ENCODE data around the gene RNF220. TPM values are rescaled to one million over a fixed set of nuclear protein-coding genes. Genes with fewer than 3 reads are reported as not detected.

Gene RNF220
- total and polyA plus RNA-seq, 2 of the 13 experiments (the other 11 are each of a cell fraction or from before 2014, with no cell fraction given): 48.2 to 72.1 TPM

DNA sequence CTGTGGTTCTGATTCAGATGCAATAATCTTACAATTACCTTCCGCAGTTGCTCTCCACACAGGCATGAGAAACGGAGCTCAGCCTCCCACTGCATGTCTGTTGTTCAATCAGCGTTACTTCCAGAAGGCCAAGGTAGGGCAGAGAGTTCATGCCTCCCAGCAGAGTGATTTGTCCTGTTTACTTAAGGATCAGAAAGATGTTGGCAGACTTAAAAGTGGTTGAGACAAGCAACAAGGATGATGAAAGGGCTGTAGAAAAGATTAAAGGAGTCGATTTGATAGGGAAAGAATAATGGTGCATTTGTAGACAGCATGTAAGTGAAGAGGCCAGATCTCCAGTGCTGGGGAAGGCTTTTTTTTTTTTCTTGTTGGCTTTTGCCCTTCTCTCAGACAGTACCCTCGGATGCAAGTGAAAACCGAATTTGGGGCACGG, 296.1 kb downstream of the RNF220 start (continued):
- no peak for TF ChIP-seq SNAI1 (CRISPR knock-in tag; IDR thresholded peaks at IDR 0.05; ENCODE audit: borderline replicate concordance)
- TF ChIP-seq ZNF546 (CRISPR knock-in tag; conservative IDR thresholded peaks at IDR 0.05): no peak
- TF ChIP-seq SIN3A (IDR thresholded peaks at IDR 0.05; ENCODE audit: borderline replicate concordance, low read depth, low read length): no peak
- TF ChIP-seq, protein P1, sequence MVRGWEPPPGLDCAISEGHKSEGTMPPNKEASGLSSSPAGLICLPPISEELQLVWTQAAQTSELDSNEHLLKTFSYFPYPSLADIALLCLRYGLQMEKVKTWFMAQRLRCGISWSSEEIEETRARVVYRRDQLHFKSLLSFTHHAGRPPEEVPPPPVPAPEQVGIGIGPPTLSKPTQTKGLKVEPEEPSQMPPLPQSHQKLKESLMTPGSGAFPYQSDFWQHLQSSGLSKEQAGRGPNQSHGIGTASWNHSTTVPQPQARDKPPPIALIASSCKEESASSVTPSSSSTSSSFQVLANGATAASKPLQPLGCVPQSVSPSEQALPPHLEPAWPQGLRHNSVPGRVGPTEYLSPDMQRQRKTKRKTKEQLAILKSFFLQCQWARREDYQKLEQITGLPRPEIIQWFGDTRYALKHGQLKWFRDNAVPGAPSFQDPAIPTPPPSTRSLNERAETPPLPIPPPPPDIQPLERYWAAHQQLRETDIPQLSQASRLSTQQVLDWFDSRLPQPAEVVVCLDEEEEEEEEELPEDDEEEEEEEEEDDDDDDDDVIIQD (CRISPR knock-in tag; IDR thresholded peaks at IDR 0.05; ENCODE audit: low read depth): peak; percentile 53; the same call in 1 of the 2 replicates
- no peak for TF ChIP-seq ZNF737 (CRISPR knock-in tag; IDR thresholded peaks at IDR 0.05; ENCODE audit: borderline replicate concordance)
- TF ChIP-seq, protein P2, sequence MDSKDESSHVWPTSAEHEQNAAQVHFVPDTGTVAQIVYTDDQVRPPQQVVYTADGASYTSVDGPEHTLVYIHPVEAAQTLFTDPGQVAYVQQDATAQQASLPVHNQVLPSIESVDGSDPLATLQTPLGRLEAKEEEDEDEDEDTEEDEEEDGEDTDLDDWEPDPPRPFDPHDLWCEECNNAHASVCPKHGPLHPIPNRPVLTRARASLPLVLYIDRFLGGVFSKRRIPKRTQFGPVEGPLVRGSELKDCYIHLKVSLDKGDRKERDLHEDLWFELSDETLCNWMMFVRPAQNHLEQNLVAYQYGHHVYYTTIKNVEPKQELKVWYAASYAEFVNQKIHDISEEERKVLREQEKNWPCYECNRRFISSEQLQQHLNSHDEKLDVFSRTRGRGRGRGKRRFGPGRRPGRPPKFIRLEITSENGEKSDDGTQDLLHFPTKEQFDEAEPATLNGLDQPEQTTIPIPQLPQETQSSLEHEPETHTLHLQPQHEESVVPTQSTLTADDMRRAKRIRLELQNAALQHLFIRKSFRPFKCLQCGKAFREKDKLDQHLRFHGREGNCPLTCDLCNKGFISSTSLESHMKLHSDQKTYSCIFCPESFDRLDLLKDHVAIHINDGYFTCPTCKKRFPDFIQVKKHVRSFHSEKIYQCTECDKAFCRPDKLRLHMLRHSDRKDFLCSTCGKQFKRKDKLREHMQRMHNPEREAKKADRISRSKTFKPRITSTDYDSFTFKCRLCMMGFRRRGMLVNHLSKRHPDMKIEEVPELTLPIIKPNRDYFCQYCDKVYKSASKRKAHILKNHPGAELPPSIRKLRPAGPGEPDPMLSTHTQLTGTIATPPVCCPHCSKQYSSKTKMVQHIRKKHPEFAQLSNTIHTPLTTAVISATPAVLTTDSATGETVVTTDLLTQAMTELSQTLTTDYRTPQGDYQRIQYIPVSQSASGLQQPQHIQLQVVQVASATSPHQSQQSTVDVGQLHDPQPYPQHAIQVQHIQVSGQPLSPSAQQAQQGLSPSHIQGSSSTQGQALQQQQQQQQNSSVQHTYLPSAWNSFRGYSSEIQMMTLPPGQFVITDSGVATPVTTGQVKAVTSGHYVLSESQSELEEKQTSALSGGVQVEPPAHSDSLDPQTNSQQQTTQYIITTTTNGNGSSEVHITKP (CRISPR knock-in tag; IDR thresholded peaks at IDR 0.05; ENCODE audit: low read depth): no peak
- no peak for TF ChIP-seq PRPF4 (IDR thresholded peaks at IDR 0.05; ENCODE audit: low read depth, low read length, poor library complexity, severe bottlenecking)
- no peak for TF ChIP-seq SRSF9 (IDR thresholded peaks at IDR 0.05; ENCODE audit: borderline replicate concordance, insufficient read depth, low read depth, low read length, poor library complexity, severe bottlenecking)
- no peak for TF ChIP-seq ZNF713 (CRISPR knock-in tag; IDR thresholded peaks at IDR 0.05)
- TF ChIP-seq, protein P3, sequence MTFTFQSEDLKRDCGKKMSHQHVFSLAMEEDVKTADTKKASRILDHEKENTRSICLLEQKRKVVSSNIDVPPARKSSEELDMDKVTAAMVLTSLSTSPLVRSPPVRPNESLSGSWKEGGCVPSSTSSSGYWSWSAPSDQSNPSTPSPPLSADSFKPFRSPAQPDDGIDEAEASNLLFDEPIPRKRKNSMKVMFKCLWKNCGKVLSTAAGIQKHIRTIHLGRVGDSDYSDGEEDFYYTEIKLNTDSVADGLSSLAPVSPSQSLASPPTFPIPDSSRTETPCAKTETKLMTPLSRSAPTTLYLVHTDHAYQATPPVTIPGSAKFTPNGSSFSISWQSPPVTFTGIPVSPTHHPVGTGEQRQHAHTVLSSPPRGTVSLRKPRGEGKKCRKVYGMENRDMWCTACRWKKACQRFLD (CRISPR knock-in tag; IDR thresholded peaks at IDR 0.05; ENCODE audit: borderline replicate concordance): no peak
- TF ChIP-seq XRCC5 (optimal IDR thresholded peaks at IDR 0.05; ENCODE audit: low read length): peak; percentile 30
- TF ChIP-seq RFXANK (CRISPR knock-in tag; IDR thresholded peaks at IDR 0.05): no peak
- no peak for TF ChIP-seq TEAD2 (CRISPR knock-in tag; IDR thresholded peaks at IDR 0.05)
- TF ChIP-seq, protein P4, sequence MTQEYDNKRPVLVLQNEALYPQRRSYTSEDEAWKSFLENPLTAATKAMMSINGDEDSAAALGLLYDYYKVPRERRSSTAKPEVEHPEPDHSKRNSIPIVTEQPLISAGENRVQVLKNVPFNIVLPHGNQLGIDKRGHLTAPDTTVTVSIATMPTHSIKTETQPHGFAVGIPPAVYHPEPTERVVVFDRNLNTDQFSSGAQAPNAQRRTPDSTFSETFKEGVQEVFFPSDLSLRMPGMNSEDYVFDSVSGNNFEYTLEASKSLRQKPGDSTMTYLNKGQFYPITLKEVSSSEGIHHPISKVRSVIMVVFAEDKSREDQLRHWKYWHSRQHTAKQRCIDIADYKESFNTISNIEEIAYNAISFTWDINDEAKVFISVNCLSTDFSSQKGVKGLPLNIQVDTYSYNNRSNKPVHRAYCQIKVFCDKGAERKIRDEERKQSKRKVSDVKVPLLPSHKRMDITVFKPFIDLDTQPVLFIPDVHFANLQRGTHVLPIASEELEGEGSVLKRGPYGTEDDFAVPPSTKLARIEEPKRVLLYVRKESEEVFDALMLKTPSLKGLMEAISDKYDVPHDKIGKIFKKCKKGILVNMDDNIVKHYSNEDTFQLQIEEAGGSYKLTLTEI (CRISPR knock-in tag; conservative IDR thresholded peaks at IDR 0.05): no peak
- TF ChIP-seq, protein P5, sequence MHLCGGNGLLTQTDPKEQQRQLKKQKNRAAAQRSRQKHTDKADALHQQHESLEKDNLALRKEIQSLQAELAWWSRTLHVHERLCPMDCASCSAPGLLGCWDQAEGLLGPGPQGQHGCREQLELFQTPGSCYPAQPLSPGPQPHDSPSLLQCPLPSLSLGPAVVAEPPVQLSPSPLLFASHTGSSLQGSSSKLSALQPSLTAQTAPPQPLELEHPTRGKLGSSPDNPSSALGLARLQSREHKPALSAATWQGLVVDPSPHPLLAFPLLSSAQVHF (CRISPR knock-in tag; IDR thresholded peaks at IDR 0.05): no peak
- TF ChIP-seq, protein P6, sequence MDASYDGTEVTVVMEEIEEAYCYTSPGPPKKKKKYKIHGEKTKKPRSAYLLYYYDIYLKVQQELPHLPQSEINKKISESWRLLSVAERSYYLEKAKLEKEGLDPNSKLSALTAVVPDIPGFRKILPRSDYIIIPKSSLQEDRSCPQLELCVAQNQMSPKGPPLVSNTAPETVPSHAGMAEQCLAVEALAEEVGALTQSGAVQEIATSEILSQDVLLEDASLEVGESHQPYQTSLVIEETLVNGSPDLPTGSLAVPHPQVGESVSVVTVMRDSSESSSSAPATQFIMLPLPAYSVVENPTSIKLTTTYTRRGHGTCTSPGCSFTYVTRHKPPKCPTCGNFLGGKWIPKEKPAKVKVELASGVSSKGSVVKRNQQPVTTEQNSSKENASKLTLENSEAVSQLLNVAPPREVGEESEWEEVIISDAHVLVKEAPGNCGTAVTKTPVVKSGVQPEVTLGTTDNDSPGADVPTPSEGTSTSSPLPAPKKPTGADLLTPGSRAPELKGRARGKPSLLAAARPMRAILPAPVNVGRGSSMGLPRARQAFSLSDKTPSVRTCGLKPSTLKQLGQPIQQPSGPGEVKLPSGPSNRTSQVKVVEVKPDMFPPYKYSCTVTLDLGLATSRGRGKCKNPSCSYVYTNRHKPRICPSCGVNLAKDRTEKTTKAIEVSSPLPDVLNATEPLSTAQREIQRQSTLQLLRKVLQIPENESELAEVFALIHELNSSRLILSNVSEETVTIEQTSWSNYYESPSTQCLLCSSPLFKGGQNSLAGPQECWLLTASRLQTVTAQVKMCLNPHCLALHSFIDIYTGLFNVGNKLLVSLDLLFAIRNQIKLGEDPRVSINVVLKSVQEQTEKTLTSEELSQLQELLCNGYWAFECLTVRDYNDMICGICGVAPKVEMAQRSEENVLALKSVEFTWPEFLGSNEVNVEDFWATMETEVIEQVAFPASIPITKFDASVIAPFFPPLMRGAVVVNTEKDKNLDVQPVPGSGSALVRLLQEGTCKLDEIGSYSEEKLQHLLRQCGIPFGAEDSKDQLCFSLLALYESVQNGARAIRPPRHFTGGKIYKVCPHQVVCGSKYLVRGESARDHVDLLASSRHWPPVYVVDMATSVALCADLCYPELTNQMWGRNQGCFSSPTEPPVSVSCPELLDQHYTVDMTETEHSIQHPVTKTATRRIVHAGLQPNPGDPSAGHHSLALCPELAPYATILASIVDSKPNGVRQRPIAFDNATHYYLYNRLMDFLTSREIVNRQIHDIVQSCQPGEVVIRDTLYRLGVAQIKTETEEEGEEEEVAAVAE (CRISPR knock-in tag; IDR thresholded peaks at IDR 0.05; ENCODE audit: borderline replicate concordance): no peak
